HG02970 (cell line): ENCODE measurements around the gene DIABLO.
"Not testable (repeated sequence)": the region's sequence is repeated elsewhere in the genome, so short reads cannot be mapped to it uniquely, and the experiment has no call there.

ENCODE experiments used
- ATAC-seq: cut with Tn5 transposase; IDR thresholded peaks from one replicate; pipeline ENCODE4 v1.9.1; 2021; ENCODE audit warnings: mild to moderate bottlenecking, moderate library complexity, moderate number of reproducible peaks; ENCODE audit not compliant: unreplicated experiment, low FRiP score

Gene DIABLO

DNA sequence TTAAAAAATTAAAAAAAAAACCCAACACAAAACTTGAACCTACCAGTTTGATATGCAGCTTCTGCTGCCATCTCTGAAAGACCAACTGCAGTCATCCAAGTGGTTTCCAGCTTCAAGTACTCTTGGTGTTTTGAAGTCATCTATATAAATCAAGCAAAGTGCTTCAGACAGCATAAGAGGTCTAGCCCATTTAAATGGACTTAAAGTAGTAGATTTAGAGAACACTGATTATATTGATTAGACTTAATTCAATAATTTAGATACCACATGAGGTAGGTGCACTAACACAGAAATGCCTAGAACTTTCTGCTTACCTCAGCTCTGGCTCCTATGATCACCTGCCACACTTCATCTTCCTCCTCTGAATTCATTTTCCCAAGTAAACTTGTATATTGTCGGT is 9.4 kb downstream of the DIABLO start:
- no peak for ATAC-seq

DNA sequence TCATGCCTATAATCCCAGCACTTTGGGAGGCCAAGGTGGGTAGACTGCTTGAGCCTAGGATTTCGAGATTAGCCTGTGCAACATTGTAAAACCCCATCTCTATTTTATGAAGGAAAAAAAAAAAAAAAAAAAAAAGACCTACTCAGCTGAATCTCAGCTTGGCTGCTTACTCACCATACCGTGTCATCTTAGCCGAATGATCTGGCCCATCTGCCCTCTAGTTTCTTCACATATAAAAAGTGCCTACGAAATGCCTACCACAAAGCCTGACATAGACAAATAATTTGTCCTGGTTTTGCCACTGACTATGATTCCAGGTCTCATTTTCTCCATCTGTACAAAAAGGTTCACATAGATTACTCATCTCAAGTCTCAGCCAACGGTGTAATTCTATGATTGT is 10.1 kb downstream of the DIABLO start:
- no peak for ATAC-seq

DNA sequence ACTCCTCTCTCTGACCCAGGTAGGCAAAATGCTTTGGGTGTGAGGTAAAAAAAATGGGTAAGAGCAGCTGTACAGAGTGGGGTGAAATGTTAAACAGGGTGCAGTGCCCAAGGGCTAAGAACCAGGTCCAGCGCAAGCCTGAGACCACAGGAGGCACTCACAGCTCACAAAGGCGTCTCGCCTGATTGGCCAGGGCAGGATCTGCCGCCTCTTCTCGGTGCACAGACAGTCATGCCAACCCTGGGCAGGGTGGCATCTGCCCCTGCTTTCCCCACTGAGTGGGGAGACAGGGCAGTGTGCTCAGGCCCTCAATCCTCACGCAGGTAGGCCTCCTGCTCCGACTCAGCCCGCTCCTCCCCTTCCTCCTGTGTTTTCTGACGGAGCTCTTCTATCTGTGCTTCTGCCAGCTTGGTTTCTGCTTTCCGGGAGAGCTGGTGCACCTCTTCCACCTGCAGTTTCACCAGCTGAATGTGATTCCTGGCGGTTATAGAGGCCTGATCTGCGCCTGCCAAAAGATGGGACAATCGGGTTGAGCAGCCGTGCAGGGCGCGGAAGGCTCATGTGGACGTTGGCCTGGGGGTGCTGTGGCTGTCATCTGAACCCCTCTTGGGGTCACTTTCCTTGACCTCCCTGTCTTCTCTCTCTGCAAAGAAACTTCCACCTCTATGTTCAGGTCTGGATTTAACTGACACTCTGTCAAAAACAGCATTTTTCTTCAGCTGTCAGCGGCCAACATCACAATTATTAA is 17.6 kb downstream of the DIABLO start:
- ATAC-seq = no peak

DNA sequence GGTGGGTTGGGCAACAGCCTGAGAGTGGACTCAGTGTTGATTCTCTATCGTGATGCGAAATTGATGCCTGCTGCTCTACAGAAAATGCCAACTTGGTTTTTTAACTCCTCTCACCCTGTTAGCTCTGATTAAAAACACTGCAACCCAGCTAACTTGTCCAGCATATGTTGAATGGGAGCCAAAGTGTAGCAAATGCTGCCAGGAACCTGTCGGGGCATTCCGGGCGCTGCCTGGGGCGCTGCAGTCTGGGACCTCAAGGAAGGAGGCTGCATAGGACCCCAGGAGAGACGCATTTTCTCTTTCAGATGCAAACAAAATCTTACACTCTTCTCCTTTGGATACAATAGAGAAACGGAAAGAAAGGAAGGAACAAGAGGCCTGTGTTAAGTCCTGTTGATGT is 18.5 kb downstream of the DIABLO start:
- ATAC-seq = no peak

DNA sequence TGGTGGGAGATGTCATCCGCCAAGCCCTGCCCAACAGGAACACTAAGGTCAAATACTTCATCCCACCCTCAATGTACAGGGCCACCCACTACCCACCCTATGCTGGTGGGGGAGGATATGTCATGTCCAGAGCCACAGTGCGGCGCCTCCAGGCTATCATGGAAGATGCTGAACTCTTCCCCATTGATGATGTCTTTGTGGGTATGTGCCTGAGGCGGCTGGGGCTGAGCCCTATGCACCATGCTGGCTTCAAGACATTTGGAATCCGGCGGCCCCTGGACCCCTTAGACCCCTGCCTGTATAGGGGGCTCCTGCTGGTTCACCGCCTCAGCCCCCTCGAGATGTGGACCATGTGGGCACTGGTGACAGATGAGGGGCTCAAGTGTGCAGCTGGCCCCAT is 18.9 kb downstream of the DIABLO start:
- ATAC-seq = no peak

DNA sequence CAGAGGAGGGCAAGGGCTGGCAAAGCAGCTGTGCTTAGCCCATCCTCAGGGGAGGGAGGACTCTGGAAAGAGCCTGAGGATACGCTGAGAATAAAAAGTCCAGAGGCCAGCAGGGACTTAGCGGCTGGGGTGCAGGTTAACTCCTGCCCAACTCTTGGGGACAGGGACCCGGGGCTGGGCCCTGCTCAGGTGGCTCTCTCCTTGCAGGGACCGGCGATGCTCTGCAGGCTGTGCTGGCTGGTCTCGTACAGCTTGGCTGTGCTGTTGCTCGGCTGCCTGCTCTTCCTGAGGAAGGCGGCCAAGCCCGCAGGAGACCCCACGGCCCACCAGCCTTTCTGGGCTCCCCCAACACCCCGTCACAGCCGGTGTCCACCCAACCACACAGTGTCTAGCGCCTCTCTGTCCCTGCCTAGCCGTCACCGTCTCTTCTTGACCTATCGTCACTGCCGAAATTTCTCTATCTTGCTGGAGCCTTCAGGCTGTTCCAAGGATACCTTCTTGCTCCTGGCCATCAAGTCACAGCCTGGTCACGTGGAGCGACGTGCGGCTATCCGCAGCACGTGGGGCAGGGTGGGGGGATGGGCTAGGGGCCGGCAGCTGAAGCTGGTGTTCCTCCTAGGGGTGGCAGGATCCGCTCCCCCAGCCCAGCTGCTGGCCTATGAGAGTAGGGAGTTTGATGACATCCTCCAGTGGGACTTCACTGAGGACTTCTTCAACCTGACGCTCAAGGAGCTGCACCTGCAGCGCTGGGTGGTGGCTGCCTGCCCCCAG is 19.6 kb downstream of the DIABLO start:
- no peak for ATAC-seq

DNA sequence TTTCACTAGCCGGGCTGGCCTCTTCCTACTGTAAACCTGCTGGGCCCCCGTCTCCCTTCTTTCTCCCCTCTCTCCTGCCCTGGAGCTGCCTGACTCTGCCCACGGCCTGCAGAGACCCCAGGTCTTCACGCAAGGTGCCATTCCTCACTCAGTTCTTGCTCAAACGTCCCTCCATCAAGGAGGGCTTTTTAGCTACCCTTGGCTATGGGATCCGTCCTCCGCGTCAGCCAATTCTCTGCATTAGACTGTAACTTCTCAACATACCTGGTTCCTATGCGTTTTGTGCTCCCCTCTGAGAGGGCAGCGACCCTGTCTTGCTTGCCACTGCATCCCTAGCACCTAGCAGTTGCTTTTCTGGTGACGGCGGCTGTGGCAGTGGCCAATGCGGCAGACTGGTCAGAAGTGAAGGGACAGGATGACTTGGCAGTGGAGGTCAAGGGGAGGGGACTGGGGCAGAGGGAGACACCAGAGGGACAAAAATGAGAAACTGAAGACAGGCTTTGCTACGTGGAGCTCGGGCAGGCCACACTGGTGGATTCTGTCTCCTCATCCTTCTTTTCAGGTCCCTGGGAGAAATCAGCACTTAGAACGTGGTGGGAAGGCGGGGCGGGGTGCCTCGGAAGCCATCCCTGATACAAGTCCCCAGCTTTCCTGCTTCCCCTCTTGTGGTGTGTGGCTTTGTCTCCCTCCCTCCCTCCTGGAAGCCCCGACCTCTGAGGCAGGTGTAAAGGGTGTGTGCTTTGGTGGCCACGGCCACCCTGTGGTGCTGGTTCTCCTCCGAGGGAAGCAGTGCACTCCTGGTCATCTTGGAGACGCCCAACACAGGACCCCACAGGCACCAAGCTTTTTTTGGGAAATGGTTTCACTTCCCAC is 20.6 kb downstream of the DIABLO start:
- ATAC-seq = no peak

DNA sequence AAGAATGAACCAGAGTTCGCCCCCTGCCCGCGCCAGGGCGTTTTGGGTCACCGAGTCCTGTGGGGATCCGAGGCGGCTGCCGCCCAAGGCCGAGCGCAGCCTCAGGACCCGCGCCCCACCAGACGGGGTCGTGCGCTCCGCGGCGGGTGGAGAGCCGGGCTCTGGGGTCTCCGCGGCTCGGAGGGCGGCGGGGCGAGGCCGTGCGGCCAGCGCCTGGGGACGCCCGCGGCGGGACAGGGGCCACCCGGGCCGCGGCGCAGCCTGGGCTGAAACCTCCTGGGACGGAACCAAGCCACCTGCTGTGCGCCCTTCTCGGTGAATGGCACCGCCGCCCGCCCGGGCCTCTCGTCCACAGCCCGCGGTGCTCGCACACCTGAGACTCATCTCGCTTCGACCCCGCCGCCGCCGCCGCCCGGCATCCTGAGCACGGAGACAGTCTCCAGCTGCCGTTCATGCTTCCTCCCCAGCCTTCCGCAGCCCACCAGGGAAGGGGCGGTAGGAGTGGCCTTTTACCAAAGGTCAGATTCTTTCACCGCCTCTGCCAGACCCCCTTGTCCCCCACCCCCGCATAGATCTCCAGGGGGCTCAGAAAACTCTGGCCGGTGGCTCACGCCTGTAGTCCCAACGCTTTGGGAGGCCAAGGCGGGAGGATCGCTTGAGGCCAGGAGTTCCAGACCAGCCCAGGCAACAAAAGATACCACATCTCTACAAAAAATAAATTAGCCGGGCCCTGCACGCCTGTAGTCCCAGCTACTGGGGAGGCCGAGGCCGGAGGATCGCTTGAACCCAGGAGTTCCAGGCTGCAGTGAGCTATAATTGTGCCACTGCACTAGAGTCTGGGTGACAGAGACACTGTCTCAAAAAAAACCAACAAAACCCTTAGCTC is 21.4 kb downstream of the DIABLO start:
- no peak for ATAC-seq

DNA sequence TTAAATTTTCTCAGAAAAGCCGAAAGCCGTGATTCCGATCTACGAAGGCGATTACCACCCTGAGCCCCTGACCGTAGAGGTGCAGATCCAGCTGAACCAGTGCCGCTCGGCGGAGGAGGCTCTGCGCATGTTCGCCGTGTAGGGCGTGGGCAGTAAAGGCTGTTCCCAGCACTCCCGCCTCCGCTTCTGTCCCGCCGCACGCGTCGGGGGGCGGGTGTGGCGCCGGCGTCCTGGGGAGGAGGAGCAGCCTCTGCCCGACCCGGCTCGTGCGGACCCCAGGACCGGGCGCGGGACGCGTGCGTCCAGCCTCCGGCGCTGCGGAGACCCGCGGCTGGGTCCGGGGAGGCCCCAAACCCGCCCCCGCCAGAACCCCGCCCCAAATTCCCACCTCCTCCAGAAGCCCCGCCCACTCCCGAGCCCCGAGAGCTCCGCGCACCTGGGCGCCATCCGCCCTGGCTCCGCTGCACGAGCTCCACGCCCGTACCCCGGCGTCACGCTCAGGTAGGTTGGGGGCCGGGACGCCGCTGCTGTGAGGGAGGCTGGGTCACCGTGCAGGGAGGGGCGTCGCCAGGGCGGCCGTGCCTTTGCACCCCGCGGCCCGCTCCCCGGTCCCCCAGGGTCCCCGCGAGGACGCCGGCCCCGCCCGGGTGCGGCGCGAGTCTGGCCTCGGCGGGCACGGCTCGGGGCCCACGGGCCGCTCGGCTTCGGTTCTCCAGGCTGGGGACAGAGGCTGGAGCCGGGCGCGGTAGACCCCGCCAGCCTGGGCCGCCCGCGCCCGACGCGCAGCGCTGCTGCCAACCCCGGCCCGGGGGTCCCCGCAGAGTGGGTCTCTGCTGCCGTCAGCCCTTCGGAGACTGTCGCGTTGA is 22.3 kb downstream of the DIABLO start, which contains the start of gene B3GNT4:
B3GNT4 (plus strand) TSS at position 409 of the 866 bp plus-strand sequence. CDS start 910 bp downstream, outside the sequence.
- no peak for ATAC-seq

DNA sequence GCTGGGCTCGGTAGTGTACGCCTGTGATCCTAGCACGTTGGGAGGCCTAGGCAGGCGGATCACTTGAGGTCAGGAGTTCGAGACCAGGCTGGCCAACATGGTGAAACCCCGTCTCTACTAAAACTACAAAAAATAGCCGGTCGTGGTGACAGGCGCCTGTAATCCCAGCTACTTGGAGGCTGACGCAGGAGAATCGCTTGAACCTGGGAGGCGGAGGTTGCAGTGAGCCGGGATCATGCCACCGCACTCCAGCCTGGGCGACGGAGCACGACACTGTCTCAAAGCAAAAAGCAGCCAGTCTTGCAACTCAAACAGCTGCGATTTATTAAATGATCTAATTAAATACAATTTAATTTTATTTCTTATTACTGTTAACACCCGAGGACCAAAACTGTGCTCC is 23.0 kb downstream of the DIABLO start:
- not testable (repeated sequence) for ATAC-seq

DNA sequence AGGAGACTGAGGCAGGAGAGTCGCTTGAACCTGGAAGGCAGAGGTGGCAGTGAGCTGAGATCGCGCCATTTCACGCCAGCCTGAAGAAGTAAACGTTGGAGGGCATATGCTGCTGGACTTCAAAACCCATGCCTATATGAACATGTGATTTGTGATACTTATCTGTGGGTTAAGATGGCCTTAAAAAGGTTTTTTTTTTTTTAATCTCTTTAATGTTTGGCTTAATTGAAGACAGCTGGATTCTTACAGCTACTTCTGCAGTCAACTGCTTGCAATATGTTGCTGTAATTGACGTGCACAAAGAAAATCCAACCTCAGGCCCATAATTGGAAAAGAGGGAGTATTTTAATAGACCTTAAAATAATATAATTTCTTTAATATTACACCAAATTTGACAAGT is 23.8 kb downstream of the DIABLO start:
- ATAC-seq = no peak

DNA sequence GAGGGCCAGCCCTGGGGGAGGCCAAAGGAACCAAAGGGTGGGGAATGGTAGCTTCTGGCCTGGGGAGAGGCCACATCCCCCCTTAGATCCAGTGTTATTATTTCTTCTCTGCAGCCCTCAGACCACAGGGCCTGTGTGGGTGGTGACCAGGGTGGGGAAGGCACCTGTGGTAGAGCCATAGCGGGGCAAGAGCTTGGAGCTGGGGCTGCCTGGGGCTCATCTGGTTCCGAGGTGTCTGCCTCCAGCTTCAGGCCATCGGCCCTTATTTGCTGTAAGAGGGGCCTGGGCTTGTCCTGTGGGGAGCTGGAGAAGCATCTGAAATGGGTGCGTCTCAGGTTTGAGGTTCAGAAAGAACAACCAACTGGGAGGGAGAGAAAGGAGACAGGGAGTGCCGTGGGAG is 24.5 kb downstream of the DIABLO start:
- ATAC-seq = no peak

DNA sequence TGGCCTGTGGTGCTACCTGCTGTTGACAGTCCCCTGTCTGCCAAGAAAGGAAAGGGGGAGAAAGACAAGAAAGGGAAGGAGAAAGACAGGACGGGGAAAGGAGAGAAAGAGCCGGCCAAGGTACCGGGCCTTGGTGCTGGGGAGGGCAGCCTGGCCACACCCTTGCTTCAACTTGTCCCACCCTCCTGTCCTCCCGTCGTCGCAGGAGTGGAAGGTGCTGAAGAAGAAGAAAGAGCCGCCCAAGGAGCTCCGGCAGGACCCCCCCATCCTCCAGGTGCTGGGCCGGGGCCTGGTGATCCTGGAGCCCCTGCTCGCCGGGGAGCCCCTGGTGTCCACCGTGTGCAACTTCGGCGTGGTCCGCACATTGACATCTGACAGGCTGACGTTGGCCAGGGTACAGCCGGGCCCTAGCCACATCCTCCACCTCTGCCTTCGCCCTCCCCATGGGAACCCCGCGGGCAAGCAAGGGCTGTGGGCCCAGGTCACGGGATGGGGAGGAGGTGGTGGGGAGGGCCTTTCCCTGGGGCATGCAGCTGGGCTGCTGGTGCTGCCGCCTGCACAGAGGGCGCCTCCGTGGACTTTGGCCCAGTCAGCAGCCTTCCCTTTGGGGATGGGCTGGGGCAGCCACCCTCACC is 25.2 kb downstream of the DIABLO start:
- no peak for ATAC-seq

DNA sequence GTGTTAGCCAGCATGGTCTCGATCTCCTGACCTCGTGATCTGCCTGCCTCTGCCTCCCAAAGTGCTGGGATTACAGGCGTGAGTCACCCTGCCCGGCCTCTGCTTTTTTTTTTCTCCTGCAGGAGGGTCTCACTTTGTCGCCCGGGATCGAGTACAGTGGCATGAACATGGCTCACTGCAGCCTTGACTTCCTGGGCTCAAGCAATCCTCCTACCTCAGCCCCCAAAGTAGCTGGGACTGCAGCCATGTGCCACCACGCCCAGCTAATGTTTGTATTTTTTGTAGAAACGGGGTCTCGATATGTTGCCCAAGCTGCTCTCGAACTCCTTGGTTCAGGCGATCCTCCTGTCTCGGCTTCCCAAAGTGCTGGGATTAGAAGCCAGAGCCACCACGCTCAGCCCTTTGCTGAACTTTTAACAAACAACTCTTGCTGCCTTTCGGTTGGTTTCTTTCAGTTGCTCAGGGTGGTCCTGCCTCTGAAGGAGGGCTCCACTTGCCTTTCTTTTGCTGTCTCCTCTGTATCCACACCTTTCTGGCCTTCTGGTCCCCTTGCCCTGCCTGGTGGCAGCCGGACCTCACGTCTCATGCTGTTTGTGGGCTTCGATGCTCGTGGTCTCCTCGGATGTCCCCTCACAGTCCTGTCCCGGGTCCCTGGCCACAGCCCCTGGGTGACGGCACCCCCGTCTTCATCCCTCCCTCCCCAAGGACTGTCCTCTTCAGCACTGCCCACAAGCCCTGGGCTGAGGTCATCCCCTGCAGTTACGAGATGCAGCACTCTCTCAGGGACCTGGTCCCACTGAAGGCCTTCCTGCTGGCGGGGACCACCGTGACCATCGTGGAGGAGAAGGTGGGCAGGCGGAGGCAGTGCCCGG is 26.1 kb downstream of the DIABLO start:
- ATAC-seq = no peak

DNA sequence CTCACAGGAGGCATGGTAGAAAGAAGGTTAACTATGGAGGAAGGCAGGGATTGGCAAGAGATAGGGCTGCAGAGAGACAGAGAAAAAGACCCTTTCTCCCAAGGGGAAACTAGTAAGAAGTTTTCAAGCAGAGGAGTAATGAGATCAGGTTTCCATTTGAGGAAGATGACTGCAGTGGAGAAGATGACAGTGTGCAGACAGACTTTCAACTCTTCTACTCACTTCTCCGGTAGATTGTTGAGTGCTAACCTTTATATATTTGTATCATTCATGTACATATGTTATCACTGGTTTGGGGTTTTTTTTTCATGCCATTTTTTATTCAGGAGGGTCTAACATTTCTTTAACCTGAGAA is 28.3 kb downstream of the DIABLO start:
- no peak for ATAC-seq

DNA sequence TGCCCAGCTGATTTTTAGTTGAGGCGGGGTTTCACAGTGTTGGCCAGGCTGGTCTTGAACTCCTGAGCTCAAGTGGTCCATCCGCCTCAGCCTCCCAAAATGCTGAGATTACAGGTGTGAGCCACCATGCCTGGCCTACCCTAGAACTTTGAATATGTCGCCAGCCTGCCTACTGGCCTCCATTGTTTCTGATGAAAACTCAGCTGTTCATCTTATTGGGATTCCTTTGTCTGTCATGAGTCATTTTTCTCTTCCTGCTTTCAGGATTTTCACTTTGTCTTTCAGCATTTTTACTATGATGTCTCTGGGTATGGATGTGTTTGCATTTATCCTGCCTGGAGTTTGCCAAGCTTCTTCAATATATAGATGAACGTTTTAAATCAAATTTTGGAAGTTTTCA is 30.4 kb downstream of the DIABLO start:
- ATAC-seq = no peak

DNA sequence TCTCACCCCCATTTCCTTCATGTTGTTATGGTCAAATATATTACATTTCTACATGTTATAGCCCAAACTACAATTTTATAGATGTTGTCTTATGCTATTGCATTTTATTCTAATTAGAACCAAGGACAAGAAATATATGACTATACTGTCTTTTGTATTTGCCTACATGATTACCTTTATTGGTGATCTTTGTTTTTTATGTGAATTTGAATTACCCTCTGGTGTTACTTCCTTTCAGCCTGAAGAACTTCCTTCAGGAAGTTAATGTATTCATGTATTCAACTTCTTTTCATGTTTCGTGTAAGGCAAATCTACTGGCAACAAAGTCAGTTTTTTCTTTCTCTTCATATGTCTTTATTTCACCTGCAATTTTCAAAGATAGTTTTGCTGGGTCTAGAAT is 31.0 kb downstream of the DIABLO start:
- no peak for ATAC-seq

DNA sequence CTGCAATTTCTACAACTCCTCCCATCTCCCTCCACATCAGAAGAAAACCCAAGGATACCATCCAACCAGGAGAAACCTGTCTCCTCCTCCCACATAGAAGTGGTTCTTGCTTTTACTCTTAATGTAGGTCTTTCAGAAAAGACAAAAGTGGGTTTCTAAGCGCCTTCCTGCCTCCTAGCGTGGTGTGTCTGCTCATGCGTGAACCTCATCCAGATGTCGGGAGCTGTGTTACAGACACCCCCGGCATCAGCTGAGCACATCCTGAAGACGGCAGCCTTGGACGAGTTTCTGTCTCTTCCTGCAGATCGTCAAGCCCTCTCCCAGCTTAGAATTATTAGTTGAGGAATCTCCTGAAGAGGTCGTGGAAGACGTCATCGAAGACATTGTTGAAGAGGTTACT is 33.4 kb downstream of the DIABLO start:
- no peak for ATAC-seq
